Tracheal epithelial cell (primary cell): ENCODE results near the gene KIF4B. TPM values are rescaled to one million over a fixed set of nuclear protein-coding genes. Genes with fewer than 3 reads are reported as not detected.

Experiments
- total RNA-seq: library from RNA; depleted of rRNA; stranded (reverse); fragments of >200 nt; gene quantifications from 2 replicates; pipeline ENCODE4 v1.2.1, GENCODE V29; 2014

KIF4B gene
- total RNA-seq: not detected in 2 replicates

GRCh38 chr5:155013526-155013925 is at the start of gene KIF4B:
KIF4B (plus strand) TSS chr5:155013755; CDS start chr5:155013860, 105 bp downstream.

Other genes starting within 250 kb of the KIF4B start
- gene FAXDC2, start 163.2 kb upstream of the KIF4B start, total RNA-seq: 1.7 and 2.1 TPM in 2 replicates
- 70.8 and 80.0 TPM in 2 replicates for gene CNOT8, start 155.1 kb upstream of the KIF4B start, total RNA-seq
- 22.4 and 23.0 TPM in 2 replicates for gene GEMIN5, start 75.5 kb upstream of the KIF4B start, total RNA-seq
- 10.2 and 29.2 TPM in 2 replicates for gene MRPL22, start 72.7 kb upstream of the KIF4B start, total RNA-seq